Trophoblast cell (in vitro differentiated cells and primary cell): ENCODE data around the gene PLA2G2C.

Experiments
- DNase-seq, 2 donors: peaks; one replicate each; pipeline ENCODE4 v3.0.0-alpha.2; 2016
- H2AFZ ChIP-seq: 2 replicates; pipeline ENCODE4 v1.6.1; 2013; ENCODE audit warnings: low read length, moderate library complexity, mild to moderate bottlenecking; ENCODE audit not compliant: insufficient read depth, poor library complexity
- H2AK5ac ChIP-seq: 2 replicates; pipeline ENCODE4 v1.6.1; 2013; ENCODE audit warnings: mild to moderate bottlenecking, low read length
- H2BK120ac ChIP-seq: 2 replicates; pipeline ENCODE4 v1.6.1; 2013; ENCODE audit warnings: low read length, mild to moderate bottlenecking, moderate library complexity; ENCODE audit not compliant: insufficient read depth, poor library complexity
- H2BK12ac ChIP-seq: 2 replicates; pipeline ENCODE4 v1.6.1; 2013; ENCODE audit warnings: mild to moderate bottlenecking, low read length, moderate library complexity
- H2BK5ac ChIP-seq: 2 replicates; pipeline ENCODE4 v1.6.1; 2013; ENCODE audit warnings: low read length, low read depth, moderate library complexity, mild to moderate bottlenecking; ENCODE audit not compliant: poor library complexity
- H3K14ac ChIP-seq: 2 replicates; pipeline ENCODE4 v1.6.1; 2013; ENCODE audit warnings: mild to moderate bottlenecking, low read length
- H3K18ac ChIP-seq: 2 replicates; pipeline ENCODE4 v1.6.1; 2013; ENCODE audit warnings: mild to moderate bottlenecking, low read length
- H3K23ac ChIP-seq: 2 replicates; pipeline ENCODE4 v1.6.1; 2013; ENCODE audit warnings: low read length
- H3K27ac ChIP-seq: 2 replicates; pipeline ENCODE4 v1.5.1; 2013; ENCODE audit warnings: low read depth, mild to moderate bottlenecking, inconsistent platforms, low read length, moderate library complexity
- H3K27me3 ChIP-seq: 2 replicates; pipeline ENCODE4 v1.6.1; 2013; ENCODE audit warnings: inconsistent platforms, mild to moderate bottlenecking, low read length, moderate library complexity; ENCODE audit not compliant: insufficient read depth
- H3K36me3 ChIP-seq, 2 experiments: 1 replicate in 1 of 2; 2 replicates in 1 of 2; pipeline ENCODE4 v1.6.1; 2013; ENCODE audit warnings: low read length in 2 of 2, mild to moderate bottlenecking in 2 of 2, moderate library complexity in 1 of 2; ENCODE audit not compliant: insufficient read depth in 2 of 2, control insufficient read depth in 1 of 2
- H3K4ac ChIP-seq: 2 replicates; pipeline ENCODE4 v1.6.1; 2013; ENCODE audit warnings: low read depth, mild to moderate bottlenecking, low read length, moderate library complexity
- H3K4me1 ChIP-seq, 2 experiments: 1 replicate in 1 of 2; 2 replicates in 1 of 2; pipeline ENCODE4 v1.6.1; 2013; ENCODE audit warnings: low read length in 2 of 2, mild to moderate bottlenecking in 2 of 2, moderate library complexity in 1 of 2; ENCODE audit not compliant: insufficient read depth in 2 of 2, control insufficient read depth in 1 of 2
- H3K4me2 ChIP-seq: 2 replicates; pipeline ENCODE4 v1.6.1; 2013; ENCODE audit warnings: inconsistent platforms, mild to moderate bottlenecking, low read length, moderate library complexity
- H3K4me3 ChIP-seq: 2 replicates; pipeline ENCODE4 v1.5.1; 2013; ENCODE audit warnings: mild to moderate bottlenecking, low read depth, low read length, inconsistent platforms
- H3K79me1 ChIP-seq: one replicate; pipeline ENCODE4 v1.6.1; 2013; ENCODE audit warnings: low read length
- H3K79me2 ChIP-seq: 2 replicates; pipeline ENCODE4 v1.6.1; 2013; ENCODE audit warnings: low read length, mild to moderate bottlenecking; ENCODE audit not compliant: control insufficient read depth, insufficient read depth, poor library complexity
- H3K9ac ChIP-seq: 2 replicates; pipeline ENCODE4 v1.6.1; 2013; ENCODE audit warnings: mild to moderate bottlenecking, low read length
- H3K9me3 ChIP-seq: 2 replicates; pipeline ENCODE4 v1.6.1; 2013; ENCODE audit warnings: low read depth, mild to moderate bottlenecking, control low read depth, inconsistent platforms, low read length; ENCODE audit not compliant: insufficient read depth
- H4K12ac ChIP-seq: 2 replicates; pipeline ENCODE4 v1.6.1; 2013; ENCODE audit warnings: low read depth, mild to moderate bottlenecking, low read length, moderate library complexity
- H4K8ac ChIP-seq: 2 replicates; pipeline ENCODE4 v1.6.1; 2013; ENCODE audit warnings: low read depth, mild to moderate bottlenecking, low read length, moderate library complexity
- H4K91ac ChIP-seq: one replicate; pipeline ENCODE4 v1.6.1; 2013; ENCODE audit warnings: low read depth, mild to moderate bottlenecking, low read length, moderate library complexity
- WGBS: extraction: QIAGEN DNeasy Blood & Tissue Kit; methylation state at CpG from one replicate; pipeline ENCODE4 v1.1.7; 2013; ENCODE audit warnings: missing lambda C conversion rate; ENCODE audit not compliant: insufficient read length, insufficient coverage; ENCODE audit errors: extremely low coverage; 5-methylcytosine and 5-hydroxymethylcytosine counted together

Gene PLA2G2C

GRCh38 chr1:20224546-20224945 lies 38.2 kb upstream of the PLA2G2C start:
- Histone ChIP-seq H3K36me3 (no peaks in the 10 kb centered on the region), H3K79me1 (no peaks in the 10 kb centered on the region), H3K27ac (no peak overlapping the region), H3K4me1 (peaks cover 0 to 5% of the 10 kb centered on the region in 2 experiments), H4K12ac (no peak overlapping the region), H3K79me2 (no peaks in the 10 kb centered on the region), H3K9me3 (peaks cover 3% of the 10 kb centered on the region), H4K91ac (no peak overlapping the region), H3K14ac (no peak overlapping the region), H3K27me3 (no peaks in the 10 kb centered on the region), H3K18ac (no peak overlapping the region), H2AFZ (no peak overlapping the region), H3K4ac (no peak overlapping the region), H2AK5ac (no peak overlapping the region), H3K9ac (no peak overlapping the region), H3K4me3 (no peak overlapping the region), H2BK5ac (no peak overlapping the region), H2BK120ac (no peak overlapping the region), H3K23ac (no peak overlapping the region), H2BK12ac (no peak overlapping the region), H3K4me2 (no peak overlapping the region), H4K8ac (no peak overlapping the region)
- WGBS, result no CpG with 5 or more reads among the region's 3 CpGs
- DNase-seq, result no peak

GRCh38 chr1:20223551-20224419 lies 37.5 kb upstream of the PLA2G2C start:
- no peak overlapping the region for H4K12ac ChIP-seq
- H3K9me3 ChIP-seq, result peaks cover 3% of the 10 kb centered on the region
- H2AK5ac ChIP-seq, result no peak overlapping the region
- H3K79me1 ChIP-seq, result no peaks in the 10 kb centered on the region
- H3K79me2 ChIP-seq, result no peaks in the 10 kb centered on the region
- H2AFZ ChIP-seq, result no peak overlapping the region
- no peak overlapping the region for H3K4ac ChIP-seq
- no peak overlapping the region for H2BK12ac ChIP-seq
- no peak overlapping the region for H4K8ac ChIP-seq
- no peaks in the 10 kb centered on the region for H3K27me3 ChIP-seq
- no CpG with 5 or more reads among the region's 18 CpGs for WGBS
- no peak overlapping the region for H2BK120ac ChIP-seq
- peaks cover 0 to 2% of the 10 kb centered on the region in 2 experiments for H3K4me1 ChIP-seq
- H3K23ac ChIP-seq, result no peak overlapping the region
- H3K4me2 ChIP-seq, result no peak overlapping the region
- no peak for DNase-seq
- H3K36me3 ChIP-seq, result no peaks in the 10 kb centered on the region
- no peak overlapping the region for H2BK5ac ChIP-seq
- no peak overlapping the region for H3K18ac ChIP-seq
- no peak overlapping the region for H3K27ac ChIP-seq
- H3K4me3 ChIP-seq, result no peak overlapping the region
- H3K9ac ChIP-seq, result no peak overlapping the region
- H3K14ac ChIP-seq, result no peak overlapping the region
- H4K91ac ChIP-seq, result no peak overlapping the region

GRCh38 chr1:20223106-20223505 lies 36.8 kb upstream of the PLA2G2C start:
- H3K79me1 ChIP-seq, result no peaks in the 10 kb centered on the region
- peaks cover 0 to 2% of the 10 kb centered on the region in 2 experiments for H3K4me1 ChIP-seq
- no peak overlapping the region for H2BK12ac ChIP-seq
- WGBS, result no CpG with 5 or more reads among the region's 2 CpGs
- no peak overlapping the region for H2AK5ac ChIP-seq
- H3K9me3 ChIP-seq, result no peaks in the 10 kb centered on the region
- H4K91ac ChIP-seq, result no peak overlapping the region
- no peak overlapping the region for H3K4me2 ChIP-seq
- H2BK5ac ChIP-seq, result no peak overlapping the region
- no peak overlapping the region for H3K4ac ChIP-seq
- no peak overlapping the region for H4K8ac ChIP-seq
- H3K27me3 ChIP-seq, result no peaks in the 10 kb centered on the region
- no peak overlapping the region for H3K23ac ChIP-seq
- H3K79me2 ChIP-seq, result no peaks in the 10 kb centered on the region
- H3K9ac ChIP-seq, result no peak overlapping the region
- no peak overlapping the region for H3K27ac ChIP-seq
- H3K18ac ChIP-seq, result no peak overlapping the region
- no peak overlapping the region for H4K12ac ChIP-seq
- H3K14ac ChIP-seq, result no peak overlapping the region
- no peak overlapping the region for H2BK120ac ChIP-seq
- DNase-seq, result no peak
- H2AFZ ChIP-seq, result no peak overlapping the region
- H3K4me3 ChIP-seq, result no peak overlapping the region
- H3K36me3 ChIP-seq, result no peaks in the 10 kb centered on the region

- Histone ChIP-seq H3K27me3 (no peaks in the 10 kb centered on the region), H3K18ac (no peak overlapping the region), H4K8ac (no peak overlapping the region), H3K79me1 (no peaks in the 10 kb centered on the region), H3K27ac (no peak overlapping the region), H4K91ac (no peak overlapping the region), H3K36me3 (no peaks in the 10 kb centered on the region), H3K4ac (no peak overlapping the region), H2AK5ac (no peak overlapping the region), H3K79me2 (no peaks in the 10 kb centered on the region), H4K12ac (no peak overlapping the region), H3K9me3 (no peaks in the 10 kb centered on the region), H2BK120ac (no peak overlapping the region), H2BK12ac (no peak overlapping the region), H3K4me2 (no peak overlapping the region), H2AFZ (no peak overlapping the region), H3K9ac (no peak overlapping the region), H3K14ac (no peak overlapping the region), H3K23ac (no peak overlapping the region), H3K4me3 (no peak overlapping the region), H2BK5ac (no peak overlapping the region), H3K4me1 (peaks cover 0 to 2% of the 10 kb centered on the region in 2 experiments)
- DNase-seq, result no peak
- no CpG with 5 or more reads among the region's 5 CpGs for WGBS
These were observed 33.7 kb upstream of the PLA2G2C start for GRCh38 chr1:20220036-20220435.
